PFSK-1 (cell line): ENCODE results near the gene SMIM1.

Source experiments
- FOXP2 ChIP-seq: optimal IDR thresholded peaks from 2 replicates; pipeline ENCODE3; 2011; ENCODE audit warnings: borderline replicate concordance, control low read depth, inconsistent platforms; ENCODE audit not compliant: insufficient read depth; ENCODE audit errors: extremely low read length, extremely low read depth
- POLR2AphosphoS5 ChIP-seq: IDR thresholded peaks from 2 replicates; pipeline ENCODE4 v1.6.1; 2012; ENCODE audit warnings: low read depth, mild to moderate bottlenecking, control low read depth, low read length, moderate library complexity
- SIN3A ChIP-seq: IDR thresholded peaks from 2 replicates; pipeline ENCODE4 v1.6.1; 2012; ENCODE audit warnings: mild to moderate bottlenecking, low read length, moderate library complexity, borderline replicate concordance; ENCODE audit not compliant: insufficient read depth
- TAF1 ChIP-seq: IDR thresholded peaks from 2 replicates; pipeline ENCODE4 v1.6.1; 2012; ENCODE audit warnings: low read length, control low read depth, borderline replicate concordance; ENCODE audit not compliant: insufficient read depth
- TF ChIP-seq, protein P1 (sequence below), 2 experiments: IDR thresholded peaks; 2 replicates each; pipeline versions ENCODE4 v1.6.1 to v1.8.0; 2011 to 2012; ENCODE audit warnings: low read depth in 2 of 2, low read length in 2 of 2, control low read depth in 1 of 2, inconsistent platforms in 1 of 2, mild to moderate bottlenecking in 1 of 2, moderate library complexity in 1 of 2; ENCODE audit not compliant: insufficient read depth in 1 of 2

SMIM1 gene

DNA sequence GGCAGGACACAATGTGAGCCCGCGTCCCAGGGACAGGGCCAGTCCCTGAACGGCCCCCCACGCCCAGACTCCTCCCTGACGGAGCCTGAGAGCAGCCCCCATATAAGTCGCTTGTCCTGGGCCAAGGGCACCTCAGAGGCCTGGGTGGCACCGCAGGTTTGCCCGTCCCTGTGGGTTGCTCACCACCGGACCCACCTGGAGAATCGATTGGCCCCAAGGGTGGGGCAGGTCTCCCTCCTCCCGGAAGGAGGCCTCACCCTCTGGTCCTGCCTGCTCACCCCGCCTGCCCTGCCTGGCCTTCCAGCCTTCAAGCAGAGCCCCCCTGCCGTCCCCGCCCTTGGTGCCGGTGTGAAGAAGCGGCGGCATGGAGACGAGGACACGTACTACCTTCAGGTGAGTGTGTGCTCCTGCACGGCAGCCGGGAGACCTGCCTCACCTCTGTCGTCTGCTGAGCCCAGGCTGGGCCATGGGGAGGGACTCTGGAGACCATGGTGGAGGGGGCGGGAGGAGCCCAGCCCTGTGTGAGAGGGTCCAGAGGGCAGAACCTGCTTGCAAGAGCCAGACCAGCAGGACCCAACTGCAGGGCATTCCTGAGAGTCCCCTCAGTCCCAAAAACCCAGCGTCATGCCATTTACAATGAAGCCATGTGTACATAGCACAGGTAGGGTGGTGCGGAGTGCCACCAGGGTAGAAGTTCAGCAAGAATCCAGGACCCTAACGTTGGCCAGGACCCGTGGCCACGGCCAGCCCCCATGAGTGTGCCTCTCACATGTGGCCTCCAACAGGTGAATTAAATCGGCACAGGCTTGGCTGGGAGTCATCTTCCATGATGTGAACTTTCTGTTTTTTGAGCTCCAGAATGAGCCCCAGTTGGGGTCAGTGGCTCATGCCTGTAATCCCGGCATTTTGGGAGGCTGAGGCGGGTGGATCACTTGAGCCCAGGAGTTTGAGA, 44.4 kb upstream of the SMIM1 start:
- TF ChIP-seq, protein P1, sequence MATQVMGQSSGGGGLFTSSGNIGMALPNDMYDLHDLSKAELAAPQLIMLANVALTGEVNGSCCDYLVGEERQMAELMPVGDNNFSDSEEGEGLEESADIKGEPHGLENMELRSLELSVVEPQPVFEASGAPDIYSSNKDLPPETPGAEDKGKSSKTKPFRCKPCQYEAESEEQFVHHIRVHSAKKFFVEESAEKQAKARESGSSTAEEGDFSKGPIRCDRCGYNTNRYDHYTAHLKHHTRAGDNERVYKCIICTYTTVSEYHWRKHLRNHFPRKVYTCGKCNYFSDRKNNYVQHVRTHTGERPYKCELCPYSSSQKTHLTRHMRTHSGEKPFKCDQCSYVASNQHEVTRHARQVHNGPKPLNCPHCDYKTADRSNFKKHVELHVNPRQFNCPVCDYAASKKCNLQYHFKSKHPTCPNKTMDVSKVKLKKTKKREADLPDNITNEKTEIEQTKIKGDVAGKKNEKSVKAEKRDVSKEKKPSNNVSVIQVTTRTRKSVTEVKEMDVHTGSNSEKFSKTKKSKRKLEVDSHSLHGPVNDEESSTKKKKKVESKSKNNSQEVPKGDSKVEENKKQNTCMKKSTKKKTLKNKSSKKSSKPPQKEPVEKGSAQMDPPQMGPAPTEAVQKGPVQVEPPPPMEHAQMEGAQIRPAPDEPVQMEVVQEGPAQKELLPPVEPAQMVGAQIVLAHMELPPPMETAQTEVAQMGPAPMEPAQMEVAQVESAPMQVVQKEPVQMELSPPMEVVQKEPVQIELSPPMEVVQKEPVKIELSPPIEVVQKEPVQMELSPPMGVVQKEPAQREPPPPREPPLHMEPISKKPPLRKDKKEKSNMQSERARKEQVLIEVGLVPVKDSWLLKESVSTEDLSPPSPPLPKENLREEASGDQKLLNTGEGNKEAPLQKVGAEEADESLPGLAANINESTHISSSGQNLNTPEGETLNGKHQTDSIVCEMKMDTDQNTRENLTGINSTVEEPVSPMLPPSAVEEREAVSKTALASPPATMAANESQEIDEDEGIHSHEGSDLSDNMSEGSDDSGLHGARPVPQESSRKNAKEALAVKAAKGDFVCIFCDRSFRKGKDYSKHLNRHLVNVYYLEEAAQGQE (IDR thresholded peaks at IDR 0.05; ENCODE audit: insufficient read depth in 1 of 2, low read depth in 2 of 2, low read length in 2 of 2) = no peak
- no peak for TF ChIP-seq POLR2AphosphoS5
- no peak for TF ChIP-seq TAF1
- TF ChIP-seq SIN3A = no peak
- no peak for TF ChIP-seq FOXP2

DNA sequence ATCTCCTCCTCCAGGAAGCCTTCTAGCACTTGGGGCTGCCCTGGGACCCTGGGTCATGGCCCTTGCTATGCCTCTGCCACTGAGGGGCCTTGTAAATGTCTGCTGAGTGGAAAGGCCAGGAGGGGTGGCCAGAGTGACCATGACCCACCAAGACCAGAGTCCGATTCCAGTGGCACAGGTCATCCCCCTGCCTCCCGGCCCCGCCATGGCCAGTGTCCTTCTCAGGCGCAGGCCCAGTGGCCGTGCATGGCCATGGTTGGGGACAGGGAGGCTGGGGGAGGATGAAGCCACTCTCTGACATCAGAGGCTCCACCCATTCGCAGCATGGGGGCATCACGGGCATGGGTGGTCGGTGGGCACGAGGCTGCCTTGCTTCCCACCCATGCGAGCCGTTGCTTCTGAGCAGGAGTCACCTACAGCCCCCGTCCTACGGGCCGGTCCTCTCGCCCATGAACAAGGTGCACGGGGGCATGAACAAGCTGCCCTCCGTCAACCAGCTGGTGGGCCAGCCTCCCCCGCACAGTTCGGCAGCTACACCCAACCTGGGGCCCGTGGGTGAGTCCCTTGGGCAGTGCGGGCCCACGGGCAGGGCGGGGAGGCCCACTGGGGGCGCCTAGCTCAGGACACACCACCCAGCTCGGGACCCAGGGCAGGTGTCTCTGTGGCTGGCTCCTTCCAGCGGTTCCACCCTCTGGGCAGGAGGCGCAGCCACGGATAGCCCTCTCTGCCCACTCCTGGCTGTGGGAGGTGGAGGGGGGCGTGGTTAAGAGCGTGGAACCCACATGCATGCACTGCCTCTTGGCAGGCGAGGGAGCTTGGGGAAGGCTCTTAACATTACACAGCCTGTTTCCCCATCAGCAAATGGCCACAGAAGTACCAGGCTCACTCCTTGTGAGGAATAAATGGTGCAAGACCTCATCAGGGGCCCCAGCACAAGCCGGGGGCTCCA, 42.7 kb upstream of the SMIM1 start:
- TF ChIP-seq POLR2AphosphoS5 (no peak), SIN3A (no peak), TAF1 (no peak), FOXP2 (no peak)
- TF ChIP-seq, protein P1 (IDR thresholded peaks at IDR 0.05; ENCODE audit: insufficient read depth in 1 of 2, low read depth in 2 of 2, low read length in 2 of 2) = no peak

DNA sequence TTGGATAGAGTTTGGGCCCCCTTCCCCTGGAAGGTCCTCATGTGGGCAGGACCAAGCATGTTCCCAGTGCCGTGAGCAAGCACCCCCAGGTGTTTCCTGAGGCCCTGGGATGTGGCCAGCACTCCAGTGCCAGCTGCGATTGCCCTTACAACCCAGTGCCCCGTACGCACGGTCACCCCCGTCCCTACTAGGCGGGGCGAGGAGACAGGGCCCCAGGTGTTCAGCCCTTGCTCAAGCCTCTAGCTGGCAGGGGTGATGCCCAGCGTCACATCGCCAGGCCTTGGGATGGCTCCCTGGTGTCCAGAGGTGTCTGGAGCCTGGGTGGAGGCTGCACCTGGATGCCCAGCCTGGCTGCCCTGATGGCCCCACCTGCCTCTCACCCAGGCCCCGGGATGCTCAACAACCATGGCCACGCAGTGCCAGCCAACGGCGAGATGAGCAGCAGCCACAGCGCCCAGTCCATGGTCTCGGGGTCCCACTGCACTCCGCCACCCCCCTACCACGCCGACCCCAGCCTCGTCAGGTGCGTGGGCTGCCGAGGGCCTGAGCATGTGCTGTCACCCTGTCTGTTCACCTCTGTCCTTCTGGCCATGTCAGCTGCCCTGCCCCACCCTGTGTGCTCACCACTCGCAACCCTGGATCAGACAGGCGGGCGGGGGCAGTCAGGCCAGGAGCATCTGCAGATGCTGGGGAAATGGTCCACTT, 41.9 kb upstream of the SMIM1 start:
- TF ChIP-seq, protein P1 (IDR thresholded peaks at IDR 0.05; ENCODE audit: insufficient read depth in 1 of 2, low read depth in 2 of 2, low read length in 2 of 2) = no peak
- TF ChIP-seq POLR2AphosphoS5 (no peak), SIN3A (no peak), FOXP2 (no peak), TAF1 (no peak)

DNA sequence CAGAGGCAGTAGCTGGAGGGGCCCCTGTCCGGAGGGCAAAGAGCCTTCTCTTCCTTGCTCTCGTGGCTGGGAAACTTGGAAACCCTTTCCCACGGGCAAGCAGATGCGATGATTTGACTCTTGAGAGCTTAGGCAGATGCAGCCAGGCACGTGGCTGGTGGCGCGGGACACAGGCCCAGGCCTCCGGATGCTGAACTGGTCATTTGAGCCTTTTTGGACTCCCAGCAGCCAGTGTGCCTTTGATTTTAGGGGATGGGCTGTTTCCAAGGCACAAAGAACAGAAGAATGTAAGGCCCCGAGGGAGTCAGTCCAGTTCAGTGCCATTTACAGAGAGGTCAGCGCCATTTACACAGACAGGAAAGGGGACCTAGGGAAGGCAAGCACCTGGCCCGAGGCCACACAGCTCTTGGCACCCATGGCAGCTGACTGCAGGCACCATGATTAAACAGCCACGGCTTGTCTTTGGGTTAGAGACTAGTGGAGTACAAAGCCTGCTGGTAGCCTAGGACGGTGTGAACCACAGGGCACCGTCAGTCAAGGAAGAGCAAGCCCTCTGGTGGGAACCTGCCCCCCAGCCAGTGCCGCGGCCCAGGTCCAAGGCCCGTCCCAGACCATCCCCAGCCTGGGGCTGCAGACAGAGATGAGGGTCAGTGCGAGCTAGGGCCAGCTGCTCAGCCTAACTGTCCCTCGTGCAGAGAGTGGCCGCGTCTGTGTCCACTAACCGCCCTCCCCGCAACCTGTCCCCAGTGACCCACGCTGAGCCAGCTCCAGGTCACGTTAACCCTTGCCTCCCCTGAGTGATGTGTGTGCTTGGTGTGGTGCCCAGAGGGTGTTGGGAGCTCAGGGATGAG, 40.7 kb upstream of the SMIM1 start:
- TF ChIP-seq TAF1 (no peak), POLR2AphosphoS5 (no peak), SIN3A (no peak), FOXP2 (no peak)
- TF ChIP-seq, protein P1 (IDR thresholded peaks at IDR 0.05; ENCODE audit: insufficient read depth in 1 of 2, low read depth in 2 of 2, low read length in 2 of 2) = no peak
